Stimulated activated naive CD8-positive, alpha-beta T cell treated with anti-CD3 and anti-CD28 coated beads, Interleukin-15, amount 100 ng/mL, for 72 hours (primary cell): ENCODE data around the gene MYOZ2.

ENCODE experiments used
- ATAC-seq: fragments of 150-1000 bp; cut with Tn5 transposase; 2 replicates; pipeline ENCODE4 v1.10.0; 2021; ENCODE audit warnings: mild to moderate bottlenecking, moderate library complexity
- DNase-seq, 2 donors: peaks; one replicate each; pipeline ENCODE4 v3.0.0; 2021 to 2022
- H3K27ac Mint-ChIP-seq, 2 donors: one replicate each; pipeline ENCODE4 v1.8.0; 2022; ENCODE audit warnings: mild to moderate bottlenecking in 2 of 2, mixed read lengths in 2 of 2, moderate library complexity in 2 of 2
- H3K27me3 Mint-ChIP-seq: one replicate; pipeline ENCODE4 v1.8.0; 2022; ENCODE audit warnings: mixed read lengths
- H3K4me1 Mint-ChIP-seq: one replicate; pipeline ENCODE4 v1.8.0; 2022; ENCODE audit warnings: mild to moderate bottlenecking, mixed read lengths
- H3K4me3 Mint-ChIP-seq, 2 donors: one replicate each; pipeline ENCODE4 v1.8.0; 2022; ENCODE audit warnings: mild to moderate bottlenecking in 2 of 2, mixed read lengths in 2 of 2, moderate library complexity in 1 of 2
- H3K9me3 Mint-ChIP-seq, 2 donors: one replicate each; pipeline ENCODE4 v1.8.0; 2022; ENCODE audit warnings: mixed read lengths in 2 of 2

MYOZ2 gene

GRCh38 chr4:119206178-119206577 is 70.5 kb downstream of the MYOZ2 start:
- Mint-ChIP-seq H3K9me3 (peaks cover 0 to 6% of the 10 kb centered on the region in 2 donors), H3K27ac (no peak overlapping the region), H3K4me1 (peaks cover 31% of the 10 kb centered on the region), H3K27me3 (no peaks in the 10 kb centered on the region), H3K4me3 (no peak overlapping the region)
- no peak for ATAC-seq
- no peak for DNase-seq

DNA sequence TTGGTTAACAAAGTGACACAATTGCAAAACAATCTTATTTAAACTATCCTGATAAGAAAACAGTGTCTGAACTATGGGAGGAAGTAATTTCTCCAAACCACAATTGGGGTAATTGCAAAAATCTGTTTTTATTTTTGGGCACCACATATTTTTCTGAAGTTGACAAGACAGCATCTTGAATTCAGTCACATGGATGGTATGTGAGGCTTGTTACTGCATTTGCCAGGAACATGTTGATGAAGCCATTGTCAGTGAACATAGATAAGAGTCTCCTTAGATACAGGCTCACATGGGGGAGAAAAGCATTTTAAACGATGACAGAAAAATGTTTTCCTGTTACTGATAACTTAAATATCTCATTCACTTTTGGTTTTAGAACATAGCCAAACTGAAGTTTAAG is 71.4 kb downstream of the MYOZ2 start:
- no peak for DNase-seq
- no peak for ATAC-seq
- Mint-ChIP-seq H3K27me3 (no peaks in the 10 kb centered on the region), H3K27ac (no peak overlapping the region), H3K4me1 (peaks cover 38% of the 10 kb centered on the region), H3K4me3 (no peak overlapping the region), H3K9me3 (peaks cover 0 to 2% of the 10 kb centered on the region in 2 donors)

- peak overlapping the region in 1 of 2 donors; percentile 62 for H3K27ac Mint-ChIP-seq
- ATAC-seq (peak; percentile 55), DNase-seq (peak; percentile 23 to 58)
- no peaks in the 10 kb centered on the region for H3K27me3 Mint-ChIP-seq
- H3K9me3 Mint-ChIP-seq, result no peaks in the 10 kb centered on the region
- H3K4me1 Mint-ChIP-seq, result peaks cover 44% of the 10 kb centered on the region
- H3K4me3 Mint-ChIP-seq, result no peak overlapping the region
Observed at GRCh38 chr4:119209077-119209476, 73.4 kb downstream of the MYOZ2 start.

GRCh38 chr4:119209586-119209985 is 74.0 kb downstream of the MYOZ2 start:
- Mint-ChIP-seq H3K4me3 (peak overlapping the region in 1 of 2 donors; percentile 2), H3K27me3 (no peaks in the 10 kb centered on the region), H3K9me3 (no peaks in the 10 kb centered on the region), H3K27ac (no peak overlapping the region), H3K4me1 (peaks cover 44% of the 10 kb centered on the region)
- ATAC-seq, result no peak
- DNase-seq, result no peak

GRCh38 chr4:119210775-119211174 is 75.1 kb downstream of the MYOZ2 start:
- H3K4me3 Mint-ChIP-seq, result peak overlapping the region; percentile 91 to 95
- H3K27me3 Mint-ChIP-seq, result no peaks in the 10 kb centered on the region
- H3K27ac Mint-ChIP-seq, result no peak overlapping the region
- ATAC-seq (no peak), DNase-seq (no peak)
- H3K9me3 Mint-ChIP-seq, result no peaks in the 10 kb centered on the region
- H3K4me1 Mint-ChIP-seq, result peaks cover 44% of the 10 kb centered on the region

DNA sequence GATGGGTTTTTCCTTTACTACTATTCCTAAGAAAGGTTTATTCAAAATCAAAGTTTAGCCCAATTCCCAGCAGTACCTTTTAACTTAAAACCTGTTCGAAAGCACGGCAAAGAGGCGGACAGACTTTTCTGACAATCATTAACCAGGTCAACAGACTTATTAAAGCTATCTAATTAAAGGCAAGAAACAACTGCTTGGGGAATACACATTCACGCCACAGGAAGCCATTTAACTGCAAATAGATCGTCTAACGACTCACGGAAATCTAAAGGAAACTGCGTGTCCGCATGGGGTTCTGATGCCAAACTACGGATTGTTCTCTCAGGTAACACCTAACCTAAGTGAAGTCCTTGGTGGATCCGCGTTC is 76.2 kb downstream of the MYOZ2 start:
- H3K27me3 Mint-ChIP-seq, result no peaks in the 10 kb centered on the region
- H3K4me3 Mint-ChIP-seq, result peak overlapping the region; percentile 91 to 95
- ATAC-seq, result peak; percentile 5
- H3K4me1 Mint-ChIP-seq, result peaks cover 44% of the 10 kb centered on the region
- no peak for DNase-seq
- H3K9me3 Mint-ChIP-seq, result no peaks in the 10 kb centered on the region
- H3K27ac Mint-ChIP-seq, result peak overlapping the region; percentile 97

GRCh38 chr4:119212234-119212963 is 76.8 kb downstream of the MYOZ2 start, which contains the start of gene USP53:
TSS of gene USP53 (plus strand) at chr4:119212713. CDS start at chr4:119239760, 27,047 bp downstream.
- Mint-ChIP-seq H3K9me3 (no peaks in the 10 kb centered on the region), H3K4me1 (peaks cover 40% of the 10 kb centered on the region), H3K4me3 (peak within 1 kb of the TSS; percentile 91 to 95), H3K27ac (peak within 1 kb of the TSS; percentile 97), H3K27me3 (no peaks in the 10 kb centered on the region)
- ATAC-seq (peak; percentile 94), DNase-seq (peak; percentile 95 to 97)

- no peaks in the 10 kb centered on the region for H3K27me3 Mint-ChIP-seq
- H3K4me1 Mint-ChIP-seq, result peaks cover 40% of the 10 kb centered on the region
- H3K4me3 Mint-ChIP-seq, result peak overlapping the region; percentile 91 to 95
- ATAC-seq, result peak; percentile 61
- DNase-seq, result peak; percentile 68 to 71
- no peaks in the 10 kb centered on the region for H3K9me3 Mint-ChIP-seq
- H3K27ac Mint-ChIP-seq, result peak overlapping the region; percentile 97
Observed at GRCh38 chr4:119212964-119213606, 77.5 kb downstream of the MYOZ2 start.

DNA sequence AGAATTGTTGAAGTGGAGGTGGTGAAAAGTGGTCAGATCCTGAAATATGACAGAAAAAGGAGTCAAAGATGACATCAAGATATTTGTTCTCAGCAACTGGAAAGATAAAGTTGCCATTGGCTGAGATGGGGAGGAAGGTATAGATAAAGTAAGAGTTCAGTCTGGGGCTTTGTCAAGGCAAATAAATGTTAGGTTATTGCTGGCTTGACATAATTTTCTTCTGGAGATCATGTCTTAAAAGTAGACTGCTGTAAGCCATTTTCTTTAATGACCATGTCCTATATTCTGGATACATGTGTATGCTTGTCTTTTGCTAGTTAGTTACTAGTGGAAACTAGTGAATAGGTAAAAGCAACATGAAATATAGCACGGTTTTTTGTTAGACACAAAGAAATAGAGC is 82.5 kb downstream of the MYOZ2 start:
- ATAC-seq, result no peak
- H3K27me3 Mint-ChIP-seq, result no peaks in the 10 kb centered on the region
- peaks cover 6% of the 10 kb centered on the region for H3K4me1 Mint-ChIP-seq
- no peak overlapping the region for H3K4me3 Mint-ChIP-seq
- H3K9me3 Mint-ChIP-seq, result peaks cover 0 to 4% of the 10 kb centered on the region in 2 donors
- H3K27ac Mint-ChIP-seq, result no peak overlapping the region
- no peak for DNase-seq

DNA sequence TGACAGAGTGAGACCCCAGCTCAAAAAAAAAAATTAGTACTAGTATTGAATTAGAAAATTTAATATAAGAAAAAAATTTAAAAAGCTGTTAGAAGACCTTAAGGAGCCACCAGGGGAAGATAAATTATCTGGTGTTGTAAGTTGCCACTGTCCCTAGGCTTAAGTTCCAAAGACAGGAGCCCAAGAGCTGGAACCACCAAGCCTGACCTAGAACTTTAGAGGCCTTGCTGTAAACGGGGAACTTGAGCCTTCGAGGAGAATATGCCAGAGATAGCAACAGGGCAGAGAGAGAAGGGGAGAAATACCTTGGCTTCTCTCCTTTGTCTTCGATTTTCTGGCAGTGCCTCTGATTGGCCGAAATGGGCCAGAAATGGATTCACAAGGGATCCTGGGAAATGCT is 85.8 kb downstream of the MYOZ2 start:
- Mint-ChIP-seq H3K27ac (no peak overlapping the region), H3K9me3 (peaks cover 0 to 4% of the 10 kb centered on the region in 2 donors), H3K4me3 (no peak overlapping the region), H3K27me3 (no peaks in the 10 kb centered on the region), H3K4me1 (peaks cover 6% of the 10 kb centered on the region)
- DNase-seq (no peak), ATAC-seq (no peak)

DNA sequence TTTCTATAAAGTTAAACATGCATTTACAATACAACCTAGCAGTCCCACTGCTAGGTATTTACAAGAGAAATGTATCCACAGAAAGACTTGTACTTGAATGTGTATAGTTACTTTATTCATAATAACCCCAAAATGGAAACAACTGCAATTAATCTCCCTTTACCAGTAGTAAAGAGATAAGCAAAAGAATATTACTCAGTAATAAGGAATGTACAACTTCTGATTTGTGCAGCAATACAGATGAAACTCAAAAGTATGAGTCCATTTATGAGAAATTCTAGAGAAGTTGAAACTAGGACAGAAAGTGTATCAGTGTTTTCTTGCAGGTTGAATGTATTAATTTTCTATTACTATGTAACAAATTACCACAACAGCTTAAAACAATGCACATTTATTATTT is 92.1 kb downstream of the MYOZ2 start:
- no peak overlapping the region for H3K4me3 Mint-ChIP-seq
- H3K27me3 Mint-ChIP-seq, result no peaks in the 10 kb centered on the region
- ATAC-seq, result no peak
- no peak for DNase-seq
- no peaks in the 10 kb centered on the region for H3K9me3 Mint-ChIP-seq
- no peak overlapping the region for H3K27ac Mint-ChIP-seq
- peaks cover 31% of the 10 kb centered on the region for H3K4me1 Mint-ChIP-seq

DNA sequence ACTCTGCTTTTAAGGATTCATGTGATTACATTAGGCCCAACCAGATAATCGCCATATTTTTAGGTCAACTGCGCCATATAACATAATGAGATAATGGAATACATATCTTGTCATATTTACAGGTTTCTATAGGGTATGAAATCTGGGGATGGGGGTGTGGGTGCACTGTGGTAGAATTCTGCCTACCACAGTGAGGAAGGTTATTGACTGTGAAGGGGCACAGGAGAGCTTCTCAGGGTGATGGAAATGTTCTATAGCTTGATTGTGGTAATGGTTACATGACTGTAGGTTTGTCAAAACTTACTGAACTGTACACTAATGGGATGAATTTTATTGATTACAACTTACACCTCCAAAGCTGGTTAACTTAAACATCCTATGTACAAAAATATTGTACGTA is 92.8 kb downstream of the MYOZ2 start:
- no peak for DNase-seq
- H3K4me3 Mint-ChIP-seq, result no peak overlapping the region
- H3K27ac Mint-ChIP-seq, result peak overlapping the region in 1 of 2 donors; percentile 35
- H3K27me3 Mint-ChIP-seq, result no peaks in the 10 kb centered on the region
- no peaks in the 10 kb centered on the region for H3K9me3 Mint-ChIP-seq
- peak; percentile 56 for ATAC-seq
- H3K4me1 Mint-ChIP-seq, result peaks cover 38% of the 10 kb centered on the region

- Mint-ChIP-seq H3K4me3 (no peak overlapping the region), H3K4me1 (peaks cover 41% of the 10 kb centered on the region), H3K27me3 (no peaks in the 10 kb centered on the region), H3K9me3 (no peaks in the 10 kb centered on the region), H3K27ac (peak overlapping the region in 1 of 2 donors; percentile 15)
- DNase-seq (no peak), ATAC-seq (no peak)
Observed at GRCh38 chr4:119229908-119230687, 94.5 kb downstream of the MYOZ2 start.

GRCh38 chr4:119231491-119231890 is 95.9 kb downstream of the MYOZ2 start:
- Mint-ChIP-seq H3K4me3 (no peak overlapping the region), H3K27me3 (no peaks in the 10 kb centered on the region), H3K27ac (no peak overlapping the region), H3K9me3 (no peaks in the 10 kb centered on the region), H3K4me1 (peaks cover 44% of the 10 kb centered on the region)
- no peak for DNase-seq
- ATAC-seq, result no peak

DNA sequence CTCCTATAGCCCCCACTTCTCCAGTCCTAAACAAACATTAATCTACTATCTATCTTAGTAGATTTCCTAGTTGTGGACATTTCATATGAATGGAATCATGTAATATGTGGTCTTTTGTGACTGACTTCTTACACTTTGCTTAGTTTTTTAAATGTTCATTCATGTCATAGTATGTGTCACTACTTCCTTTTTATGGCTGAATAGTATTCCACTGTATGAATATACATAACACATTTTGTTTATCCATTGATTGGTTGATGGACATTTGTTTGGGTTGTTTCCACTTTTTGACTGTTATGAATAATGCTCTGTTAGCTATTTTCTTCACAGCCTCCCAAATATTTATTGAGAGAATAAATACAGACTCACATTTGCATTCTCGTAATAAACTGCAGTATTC is 96.7 kb downstream of the MYOZ2 start:
- Mint-ChIP-seq H3K4me1 (peaks cover 51% of the 10 kb centered on the region), H3K4me3 (no peak overlapping the region)

GRCh38 chr4:119233191-119233590 is 97.6 kb downstream of the MYOZ2 start:
- peak overlapping the region; percentile 68 to 73 for H3K4me3 Mint-ChIP-seq

More for the DNA sequence above, 96.7 kb downstream of the MYOZ2 start:
- no peak for ATAC-seq
- Mint-ChIP-seq H3K9me3 (no peaks in the 10 kb centered on the region), H3K27ac (no peak overlapping the region), H3K27me3 (no peaks in the 10 kb centered on the region)
- no peak for DNase-seq

More at GRCh38 chr4:119233191-119233590, 97.6 kb downstream of the MYOZ2 start:
- no peak for DNase-seq
- Mint-ChIP-seq H3K27me3 (no peaks in the 10 kb centered on the region), H3K27ac (no peak overlapping the region), H3K4me1 (peaks cover 55% of the 10 kb centered on the region), H3K9me3 (no peaks in the 10 kb centered on the region)
- ATAC-seq, result no peak
